PC-9 (cell line): ENCODE data around the gene ASB1. TPM values are rescaled to one million over a fixed set of nuclear protein-coding genes. Genes with fewer than 3 reads are reported as not detected.

Experiments
- BruUV-seq: library from RNA; stranded (reverse); fragments of 400-500 nt; replicated peaks from 2 replicates; lab custom pipeline; 2021; lab: Mats Ljungman, UMichigan
- CTCF ChIA-PET: fragments of 300-600 bp; sonication (Branson Sonifier 250); formaldehyde crosslinking; loops from one replicate; lab custom pipeline; 2022; ENCODE audit warnings: antibody characterized with exemption; lab: Charles Lee
- POLR2A ChIA-PET: fragments of 300-600 bp; sonication (Branson Sonifier 250); formaldehyde crosslinking; loops from one replicate; lab custom pipeline; 2022; ENCODE audit warnings: antibody characterized with exemption; ENCODE audit not compliant: unreplicated experiment; lab: Charles Lee
- DNase-seq, 2 experiments: peaks; one replicate each; pipeline versions ENCODE4 v3.0.0 to v3.0.0-alpha.2; 2015 to 2022; ENCODE audit warnings: mixed read lengths in 1 of 2
- H2AFZ ChIP-seq: fragments of 200-600 bp; sonication (generic); 2 replicates; pipeline ENCODE4 v1.8.1; 2017; ENCODE audit warnings: antibody characterized with exemption
- H3F3A ChIP-seq: fragments of 200-600 bp; sonication (generic); 2 replicates; pipeline ENCODE4 v1.8.1; 2017; ENCODE audit warnings: antibody characterized with exemption, mild to moderate bottlenecking, low read depth; ENCODE audit not compliant: insufficient read depth
- H3K27ac ChIP-seq: fragments of 200-600 bp; sonication (generic); 2 replicates; pipeline ENCODE4 v1.6.1; 2016; ENCODE audit warnings: mixed run types
- H3K27me3 ChIP-seq: fragments of 200-600 bp; sonication (generic); 2 replicates; pipeline ENCODE4 v1.6.1; 2016; ENCODE audit warnings: low read depth, mixed run types; ENCODE audit not compliant: insufficient read depth
- H3K36me3 ChIP-seq: fragments of 200-600 bp; sonication (generic); 2 replicates; pipeline ENCODE4 v1.6.1; 2016; ENCODE audit warnings: low read depth, mixed run types
- H3K4me1 ChIP-seq: fragments of 200-600 bp; sonication (generic); replicated peaks from 2 replicates; pipeline ENCODE4 v1.6.1; 2016; ENCODE audit warnings: mixed run types; ENCODE audit not compliant: insufficient read depth
- H3K4me2 ChIP-seq: fragments of 200-600 bp; sonication (generic); 2 replicates; pipeline ENCODE4 v1.6.1; 2017; ENCODE audit warnings: mixed run types
- H3K4me3 ChIP-seq: fragments of 200-600 bp; sonication (generic); 2 replicates; pipeline ENCODE4 v1.6.1; 2016; ENCODE audit warnings: mixed run types
- H3K79me2 ChIP-seq: fragments of 200-600 bp; sonication (generic); 2 replicates; pipeline ENCODE4 v1.6.1; 2017; ENCODE audit warnings: low read depth, mixed run types
- H3K9me2 ChIP-seq: fragments of 200-600 bp; sonication (generic); 2 replicates; pipeline ENCODE4 v1.8.1; 2017; ENCODE audit warnings: mild to moderate bottlenecking; ENCODE audit not compliant: insufficient read depth
- H3K9me3 ChIP-seq: fragments of 200-600 bp; sonication (generic); 2 replicates; pipeline ENCODE4 v1.8.1; 2016; ENCODE audit warnings: low read depth; ENCODE audit not compliant: insufficient read depth
- H4K20me1 ChIP-seq: fragments of 200-600 bp; sonication (generic); 2 replicates; pipeline ENCODE4 v1.8.1; 2017; ENCODE audit not compliant: insufficient read depth
- EZH2 ChIP-seq: fragments of 200-600 bp; sonication (generic); IDR thresholded peaks from 2 replicates; pipeline ENCODE4 v1.8.0; 2017; ENCODE audit warnings: antibody characterized with exemption, low read depth
- intact Hi-C: fragments of 100-400 bp; cut with micrococcal nuclease; formaldehyde crosslinking; loops from one replicate; pipeline ENCODE4 v1.10.0; 2022; ENCODE audit not compliant: unreplicated experiment
- total RNA-seq: library from RNA; stranded (reverse); gene quantifications from 2 replicates; pipeline ENCODE4 v1.2.3, GENCODE V29; 2021
- TF ChIP-seq, protein P1 (sequence below): fragments of 200-600 bp; sonication (generic); conservative IDR thresholded peaks from 2 replicates; pipeline ENCODE4 v1.6.1; 2017; ENCODE audit warnings: mixed run types, antibody characterized with exemption, mild to moderate bottlenecking, moderate library complexity

ASB1 gene
- total RNA-seq, 1 experiment from 2014 or later = 56.7 TPM

DNA sequence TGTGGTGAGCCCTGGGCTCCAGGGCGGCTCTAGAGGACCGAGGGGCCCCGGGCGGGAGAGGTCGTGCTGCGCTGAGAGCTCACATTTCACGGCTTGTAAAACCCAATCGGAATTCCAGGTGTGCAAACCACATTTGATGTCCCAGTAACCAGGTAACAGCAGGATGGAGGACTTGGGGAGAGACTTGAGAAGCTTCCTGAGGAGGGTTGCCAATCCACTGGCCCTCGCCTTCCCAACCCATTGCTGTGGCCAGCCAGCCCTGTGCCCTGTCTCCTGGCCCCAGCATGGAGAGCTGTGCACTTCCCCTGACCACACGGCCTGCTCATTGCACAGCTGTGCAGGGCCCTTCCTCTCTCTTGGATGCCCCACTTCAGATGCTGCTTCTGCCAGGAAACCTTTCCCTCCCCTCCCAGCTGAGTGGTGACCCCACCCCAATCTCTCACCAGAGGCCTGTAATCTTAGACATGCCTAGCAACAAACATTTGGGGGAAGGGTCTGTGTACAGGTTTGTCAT, 39.6 kb downstream of the ASB1 start:
- DNase-seq = no peak
- intact Hi-C loops = no loop called here
- no TSS peak for BruUV-seq
- Histone ChIP-seq H2AFZ (no peak overlapping the region), H3K4me2 (no peak overlapping the region), H3K4me3 (no peak overlapping the region), H3K27ac (no peak overlapping the region), H3K9me2 (no peaks in the 10 kb centered on the region), H4K20me1 (no peaks in the 10 kb centered on the region), H3K9me3 (no peaks in the 10 kb centered on the region), H3K36me3 (no peaks in the 10 kb centered on the region), H3K27me3 (no peaks in the 10 kb centered on the region; the same call in 1 of the 2 replicates), H3F3A (no peaks in the 10 kb centered on the region), H3K4me1 (no peaks in the 10 kb centered on the region), H3K79me2 (no peaks in the 10 kb centered on the region)
- CTCF ChIA-PET = interaction anchor here (0.5 kb wide), 1 partner anchor 476 kb away, joined by 5 read pairs; no protein-coding TSS in a partner anchor
- no peak for TF ChIP-seq EZH2
- TF ChIP-seq, protein P1, sequence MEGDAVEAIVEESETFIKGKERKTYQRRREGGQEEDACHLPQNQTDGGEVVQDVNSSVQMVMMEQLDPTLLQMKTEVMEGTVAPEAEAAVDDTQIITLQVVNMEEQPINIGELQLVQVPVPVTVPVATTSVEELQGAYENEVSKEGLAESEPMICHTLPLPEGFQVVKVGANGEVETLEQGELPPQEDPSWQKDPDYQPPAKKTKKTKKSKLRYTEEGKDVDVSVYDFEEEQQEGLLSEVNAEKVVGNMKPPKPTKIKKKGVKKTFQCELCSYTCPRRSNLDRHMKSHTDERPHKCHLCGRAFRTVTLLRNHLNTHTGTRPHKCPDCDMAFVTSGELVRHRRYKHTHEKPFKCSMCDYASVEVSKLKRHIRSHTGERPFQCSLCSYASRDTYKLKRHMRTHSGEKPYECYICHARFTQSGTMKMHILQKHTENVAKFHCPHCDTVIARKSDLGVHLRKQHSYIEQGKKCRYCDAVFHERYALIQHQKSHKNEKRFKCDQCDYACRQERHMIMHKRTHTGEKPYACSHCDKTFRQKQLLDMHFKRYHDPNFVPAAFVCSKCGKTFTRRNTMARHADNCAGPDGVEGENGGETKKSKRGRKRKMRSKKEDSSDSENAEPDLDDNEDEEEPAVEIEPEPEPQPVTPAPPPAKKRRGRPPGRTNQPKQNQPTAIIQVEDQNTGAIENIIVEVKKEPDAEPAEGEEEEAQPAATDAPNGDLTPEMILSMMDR = no peak
- POLR2A ChIA-PET = interaction anchor here (0.6 kb wide), 1 partner anchor 176 kb away, joined by 3 read pairs; no protein-coding TSS in a partner anchor

DNA sequence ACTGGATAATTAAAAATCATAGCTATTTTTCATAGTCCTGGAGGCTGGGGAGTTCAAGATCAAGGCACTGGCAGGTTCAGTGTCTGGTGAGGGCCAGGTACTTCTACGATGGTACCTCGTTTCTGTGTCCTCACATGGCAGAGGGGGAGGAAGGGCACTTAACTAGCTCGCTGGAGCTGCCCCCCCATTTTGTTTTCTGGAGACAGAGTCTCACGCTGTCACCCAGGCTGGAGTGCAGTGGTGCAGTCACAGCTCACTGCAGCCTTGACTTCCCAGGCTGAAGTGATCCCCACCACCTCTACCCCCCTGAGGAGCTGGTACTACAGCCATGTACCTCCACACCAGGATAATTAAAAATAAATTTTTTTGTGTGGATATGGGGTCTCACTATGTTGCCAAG, 40.3 kb downstream of the ASB1 start:
- H4K20me1 ChIP-seq = no peaks in the 10 kb centered on the region
- no peak overlapping the region for H3K4me3 ChIP-seq
- no TSS peak for BruUV-seq
- no peaks in the 10 kb centered on the region for H3K4me1 ChIP-seq
- intact Hi-C loops = no loop called here
- TF ChIP-seq, protein P1 = no peak
- no peak for TF ChIP-seq EZH2
- ChIA-PET POLR2A (no interaction called here), CTCF (interaction anchor here (0.5 kb wide), 1 partner anchor 470 kb away, joined by 3 read pairs; no protein-coding TSS in a partner anchor)
- no peaks in the 10 kb centered on the region for H3K9me2 ChIP-seq
- no peaks in the 10 kb centered on the region for H3F3A ChIP-seq
- H3K27ac ChIP-seq = no peak overlapping the region
- H3K36me3 ChIP-seq = no peaks in the 10 kb centered on the region
- H3K4me2 ChIP-seq = no peak overlapping the region
- no peak overlapping the region for H2AFZ ChIP-seq
- H3K79me2 ChIP-seq = no peaks in the 10 kb centered on the region
- H3K27me3 ChIP-seq = no peaks in the 10 kb centered on the region; the same call in 1 of the 2 replicates
- no peak for DNase-seq
- H3K9me3 ChIP-seq = no peaks in the 10 kb centered on the region

DNA sequence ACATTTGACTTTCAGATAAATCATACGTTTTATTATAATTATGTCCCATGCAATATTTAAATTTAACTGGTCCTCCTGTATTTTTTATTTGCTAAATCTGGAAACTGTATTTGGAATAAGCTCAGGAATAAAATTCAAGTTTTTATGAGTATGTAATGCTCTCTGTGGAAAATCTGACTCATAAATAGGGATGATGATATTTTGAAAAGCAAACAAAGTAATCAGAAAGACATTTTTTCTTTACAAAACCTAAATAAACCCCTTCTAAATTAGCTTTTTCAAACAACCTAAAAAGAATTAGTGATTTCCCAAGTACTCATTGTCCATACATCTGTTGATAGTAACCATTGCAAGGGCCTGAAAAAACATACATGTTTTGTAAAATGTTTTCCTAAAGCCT, 41.1 kb downstream of the ASB1 start:
- H3K9me3 ChIP-seq = no peaks in the 10 kb centered on the region; the same call in 1 of the 2 replicates

More for the DNA sequence above, 41.1 kb downstream of the ASB1 start:
- H2AFZ ChIP-seq = no peak overlapping the region
- no peak overlapping the region for H3K27ac ChIP-seq
- intact Hi-C loops = no loop called here
- no peaks in the 10 kb centered on the region for H3K9me2 ChIP-seq
- H4K20me1 ChIP-seq = no peaks in the 10 kb centered on the region
- no peak overlapping the region for H3K4me2 ChIP-seq
- ChIA-PET CTCF (no interaction called here), POLR2A (no interaction called here)
- DNase-seq = no peak
- BruUV-seq = no TSS peak
- H3K27me3 ChIP-seq = no peaks in the 10 kb centered on the region; the same call in 1 of the 2 replicates
- no peak overlapping the region for H3K4me3 ChIP-seq
- no peaks in the 10 kb centered on the region for H3F3A ChIP-seq
- H3K79me2 ChIP-seq = no peaks in the 10 kb centered on the region
- H3K4me1 ChIP-seq = no peaks in the 10 kb centered on the region
- TF ChIP-seq, protein P1 = no peak
- no peak for TF ChIP-seq EZH2
- no peaks in the 10 kb centered on the region for H3K36me3 ChIP-seq
